ENCODE measurements around the gene TGM2. TPM values are rescaled to one million over a fixed set of nuclear protein-coding genes. Genes with fewer than 3 reads are reported as not detected.

Gene TGM2
- total RNA-seq, 4 donors from 2014 or later = 14.2 to 52.0 (median 21.7) TPM

DNA sequence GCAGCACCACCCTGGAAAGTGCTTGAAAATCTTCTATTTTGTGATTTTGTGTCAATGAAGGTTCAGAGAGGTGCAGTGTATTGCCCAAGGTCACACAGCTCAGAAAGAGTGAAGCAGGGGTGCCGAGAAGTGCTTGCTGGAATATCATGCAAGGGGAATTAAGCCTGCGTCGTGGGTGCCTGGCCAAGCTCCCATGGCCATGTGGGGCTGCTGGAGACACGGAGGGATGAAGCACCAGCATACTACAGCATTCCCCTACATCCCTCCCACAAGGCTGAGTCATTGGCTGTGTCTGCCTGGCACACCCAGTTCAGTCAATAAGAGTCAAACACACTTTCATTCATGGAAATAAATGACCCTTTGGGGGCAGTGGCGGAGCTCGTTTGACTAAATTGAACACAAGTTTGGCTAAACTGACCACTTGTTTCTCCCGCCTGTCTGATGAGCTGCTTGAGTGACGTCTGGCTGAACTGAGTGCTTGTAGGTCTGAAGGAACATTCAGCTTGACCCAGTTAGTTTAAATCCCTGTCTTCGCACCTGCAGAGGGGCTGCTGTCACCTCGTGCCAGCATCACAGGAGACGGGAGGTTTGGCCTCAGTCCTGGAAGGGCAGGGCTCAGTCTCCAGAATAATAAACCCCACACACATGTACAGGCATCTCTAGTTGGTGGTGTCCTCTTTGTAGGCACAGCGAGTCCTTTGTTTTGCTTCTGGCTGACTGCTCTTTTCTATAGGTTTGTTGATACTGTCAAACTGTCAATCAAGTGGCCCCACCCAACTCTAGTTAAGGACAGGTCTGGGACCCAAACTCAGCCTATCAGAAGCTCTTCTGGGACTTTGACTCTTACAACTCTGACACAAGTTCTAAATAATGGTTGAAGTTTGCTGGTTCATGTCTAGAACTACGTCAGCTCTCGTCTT lies 8.4 kb upstream of the TGM2 start:
- in situ Hi-C loops (cut with MboI; ENCODE audit: low pct_ligation_motif_present in 1 of 4, low pct_unique_long_range_greater_than_20kb in 1 of 4, low sequenced_read_pairs in 3 of 4) (loop anchor here in 1 of 4 donors (25.0 kb wide), 1 partner anchor 111 kb away; no protein-coding TSS in a partner anchor), intact Hi-C loops (cut with DNase I; ENCODE audit: low total_unique reads) (no loop called here)
- Histone ChIP-seq H3K27ac (no peak overlapping the region), H3K4me3 (no peak overlapping the region), H3K27me3 (peaks cover 4% of the 10 kb centered on the region), H3K4me1 (peaks cover 0 to 9% (median 0%) of the 10 kb centered on the region in 4 donors), H3K9me3 (no peaks in the 10 kb centered on the region), H3K36me3 (no peaks in the 10 kb centered on the region)
- DNase-seq = no peak
- WGBS, 2 donors (ENCODE audit: low coverage in 1 of 2) = 44 to 67% methylated on average over 3 to 14 of the region's 14 CpGs
- TF ChIP-seq, protein P1, sequence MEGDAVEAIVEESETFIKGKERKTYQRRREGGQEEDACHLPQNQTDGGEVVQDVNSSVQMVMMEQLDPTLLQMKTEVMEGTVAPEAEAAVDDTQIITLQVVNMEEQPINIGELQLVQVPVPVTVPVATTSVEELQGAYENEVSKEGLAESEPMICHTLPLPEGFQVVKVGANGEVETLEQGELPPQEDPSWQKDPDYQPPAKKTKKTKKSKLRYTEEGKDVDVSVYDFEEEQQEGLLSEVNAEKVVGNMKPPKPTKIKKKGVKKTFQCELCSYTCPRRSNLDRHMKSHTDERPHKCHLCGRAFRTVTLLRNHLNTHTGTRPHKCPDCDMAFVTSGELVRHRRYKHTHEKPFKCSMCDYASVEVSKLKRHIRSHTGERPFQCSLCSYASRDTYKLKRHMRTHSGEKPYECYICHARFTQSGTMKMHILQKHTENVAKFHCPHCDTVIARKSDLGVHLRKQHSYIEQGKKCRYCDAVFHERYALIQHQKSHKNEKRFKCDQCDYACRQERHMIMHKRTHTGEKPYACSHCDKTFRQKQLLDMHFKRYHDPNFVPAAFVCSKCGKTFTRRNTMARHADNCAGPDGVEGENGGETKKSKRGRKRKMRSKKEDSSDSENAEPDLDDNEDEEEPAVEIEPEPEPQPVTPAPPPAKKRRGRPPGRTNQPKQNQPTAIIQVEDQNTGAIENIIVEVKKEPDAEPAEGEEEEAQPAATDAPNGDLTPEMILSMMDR (IDR thresholded peaks at IDR 0.05) = no peak
- TF ChIP-seq POLR2A (IDR thresholded peaks at IDR 0.05) (no peak), EP300 (IDR thresholded peaks at IDR 0.05; ENCODE audit: low read depth) (no peak), POLR2AphosphoS5 (IDR thresholded peaks at IDR 0.05) (no peak)

DNA sequence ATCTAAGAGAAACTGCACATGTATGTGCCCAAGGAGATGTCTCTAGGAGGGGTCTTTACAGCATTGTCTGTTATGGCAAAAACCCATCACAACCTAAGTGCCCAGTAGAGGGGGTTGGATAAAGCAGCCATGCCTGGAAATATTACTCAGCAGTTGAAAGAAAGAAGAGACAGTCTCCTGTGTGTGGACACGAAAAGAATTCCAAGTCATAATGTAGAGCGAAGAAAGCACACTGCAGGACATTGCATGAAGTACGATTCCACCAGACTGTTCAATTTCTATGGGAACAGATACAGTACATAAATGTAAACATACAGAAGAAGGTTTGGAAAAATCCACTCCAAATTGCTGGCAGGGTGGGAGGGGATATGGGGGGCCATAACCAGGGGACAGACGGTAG lies 7.3 kb upstream of the TGM2 start:
- intact Hi-C loops (cut with DNase I; ENCODE audit: low total_unique reads) (no loop called here), in situ Hi-C loops (cut with MboI; ENCODE audit: low pct_ligation_motif_present in 1 of 4, low pct_unique_long_range_greater_than_20kb in 1 of 4, low sequenced_read_pairs in 3 of 4) (loop anchor here in 1 of 4 donors (25.0 kb wide), 1 partner anchor 110 kb away; no protein-coding TSS in a partner anchor)
- no peak for DNase-seq

DNA sequence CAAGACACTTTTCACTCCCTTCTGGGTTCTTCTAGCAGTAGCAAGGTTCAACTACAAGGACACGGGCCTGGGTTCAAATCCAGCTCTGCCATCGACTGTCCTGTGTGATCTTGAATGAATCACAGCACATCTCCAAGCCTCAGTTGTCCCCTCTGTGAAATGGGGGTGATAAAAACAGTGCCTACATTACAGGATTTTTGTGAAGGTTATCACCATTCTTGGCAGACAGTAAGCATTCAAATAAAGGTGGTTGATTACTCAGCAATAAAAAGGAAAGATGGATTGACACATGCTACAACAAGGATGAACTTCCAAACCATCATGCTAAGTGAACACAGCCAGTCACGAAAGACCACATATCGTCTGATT lies 6.6 kb upstream of the TGM2 start:
- in situ Hi-C loops (cut with MboI; ENCODE audit: low pct_ligation_motif_present in 1 of 4, low pct_unique_long_range_greater_than_20kb in 1 of 4, low sequenced_read_pairs in 3 of 4) (loop anchor here in 1 of 4 donors (25.0 kb wide), 1 partner anchor 109 kb away; no protein-coding TSS in a partner anchor), intact Hi-C loops (cut with DNase I; ENCODE audit: low total_unique reads) (no loop called here)
- Histone ChIP-seq H3K36me3 (no peaks in the 10 kb centered on the region), H3K4me1 (peaks cover 0 to 13% (median 3%) of the 10 kb centered on the region in 4 donors), H3K27ac (peak overlapping the region in 1 of 4 donors; percentile 10), H3K9me3 (no peaks in the 10 kb centered on the region), H3K27me3 (peaks cover 4% of the 10 kb centered on the region), H3K4me3 (no peak overlapping the region)
- TF ChIP-seq POLR2AphosphoS5 (IDR thresholded peaks at IDR 0.05) (no peak), POLR2A (IDR thresholded peaks at IDR 0.05) (no peak), EP300 (IDR thresholded peaks at IDR 0.05; ENCODE audit: low read depth) (no peak)
- TF ChIP-seq, protein P1 (IDR thresholded peaks at IDR 0.05) = no peak
- WGBS, 2 donors (ENCODE audit: low coverage in 1 of 2) = 30 to 81% methylated on average over 2 to 4 of the region's 4 CpGs
- no peak for DNase-seq

More for the DNA sequence above, 7.3 kb upstream of the TGM2 start:
- Histone ChIP-seq H3K9me3 (no peaks in the 10 kb centered on the region), H3K27ac (no peak overlapping the region), H3K4me3 (no peak overlapping the region), H3K27me3 (peaks cover 4% of the 10 kb centered on the region), H3K4me1 (peaks cover 0 to 13% (median 3%) of the 10 kb centered on the region in 4 donors), H3K36me3 (no peaks in the 10 kb centered on the region)
- TF ChIP-seq, protein P1 (IDR thresholded peaks at IDR 0.05) = no peak
- TF ChIP-seq POLR2AphosphoS5 (IDR thresholded peaks at IDR 0.05) (no peak), POLR2A (IDR thresholded peaks at IDR 0.05) (no peak), EP300 (IDR thresholded peaks at IDR 0.05; ENCODE audit: low read depth) (no peak)
- 49 to 53% methylated on average over 4 of the region's 4 CpGs for WGBS, 2 donors (ENCODE audit: low coverage in 1 of 2)
